Smooth muscle cell (in vitro differentiated cells): Measurements from ENCODE around the gene GSTA4. TPM values are rescaled to one million over a fixed set of nuclear protein-coding genes. Genes with fewer than 3 reads are reported as not detected.

ENCODE experiments used
- DNase-seq: peaks from one replicate; lab custom pipeline; 2025; ENCODE audit not compliant: unreplicated experiment; lab: John Stamatoyannopoulos, UW
- H2AFZ ChIP-seq: fragments of 200-600 bp; sonication (generic); 2 replicates; pipeline ENCODE4 v1.6.0; 2016; ENCODE audit warnings: antibody characterized with exemption, low read depth, mild to moderate bottlenecking
- H3F3A ChIP-seq: fragments of 200-600 bp; sonication (generic); 2 replicates; pipeline ENCODE4 v1.6.0; 2017; ENCODE audit warnings: antibody characterized with exemption, low read depth
- H3K27ac ChIP-seq: fragments of 200-600 bp; sonication (generic); 2 replicates; pipeline ENCODE4 v1.5.1; 2016; ENCODE audit warnings: low read depth, mild to moderate bottlenecking
- H3K27me3 ChIP-seq: fragments of 200-600 bp; sonication (generic); 2 replicates; pipeline ENCODE4 v1.6.1; 2016; ENCODE audit warnings: low read depth, mild to moderate bottlenecking
- H3K36me3 ChIP-seq: fragments of 200-600 bp; sonication (generic); 2 replicates; pipeline ENCODE4 v1.5.1; 2016; ENCODE audit warnings: low read depth
- H3K4me1 ChIP-seq: fragments of 200-600 bp; sonication (generic); 2 replicates; pipeline ENCODE4 v1.5.1; 2016; ENCODE audit warnings: low read depth
- H3K4me2 ChIP-seq: fragments of 200-600 bp; sonication (generic); 2 replicates; pipeline ENCODE4 v1.6.0; 2016; ENCODE audit warnings: mild to moderate bottlenecking
- H3K4me3 ChIP-seq: fragments of 200-600 bp; sonication (generic); 2 replicates; pipeline ENCODE4 v1.5.1; 2016; ENCODE audit warnings: mild to moderate bottlenecking
- H3K79me2 ChIP-seq: fragments of 200-600 bp; sonication (generic); 2 replicates; pipeline ENCODE4 v1.6.0; 2016; ENCODE audit warnings: low read depth, mild to moderate bottlenecking
- H3K9ac ChIP-seq: fragments of 200-600 bp; sonication (generic); 2 replicates; pipeline ENCODE4 v1.6.0; 2016; ENCODE audit warnings: low read depth
- H3K9me3 ChIP-seq: fragments of 200-600 bp; sonication (generic); replicated peaks from 2 replicates; pipeline ENCODE4 v1.5.1; 2016; ENCODE audit warnings: low read depth
- H4K20me1 ChIP-seq: fragments of 200-600 bp; sonication (generic); 2 replicates; pipeline ENCODE4 v1.6.0; 2016; ENCODE audit warnings: low read depth
- WGBS: methylation state at CpG from one replicate; pipeline ENCODE4 v1.1.7; 2016; ENCODE audit warnings: low lambda C conversion rate; 5-methylcytosine and 5-hydroxymethylcytosine counted together
- polyA plus RNA-seq: library from polyadenylated mRNA; unstranded; fragments of >200 nt; fragmentation: Nextera tagmentation; extraction: Ambion mirVana; gene quantifications from 2 replicates; pipeline ENCODE4 v1.2.1, GENCODE V29; 2016
- total RNA-seq: library from RNA; depleted of rRNA; stranded (reverse); fragments of >200 nt; gene quantifications from 2 replicates; pipeline ENCODE4 v1.2.3, GENCODE V29; 2014
- TF ChIP-seq, protein P1 (sequence below): fragments of 200-600 bp; sonication (generic); IDR thresholded peaks from 2 replicates; pipeline ENCODE4 v1.5.1; 2017; ENCODE audit warnings: borderline replicate concordance, mild to moderate bottlenecking, antibody characterized with exemption; ENCODE audit not compliant: insufficient read depth, poor library complexity, severe bottlenecking

Gene GSTA4
- total and polyA plus RNA-seq, 2 experiments from 2014 or later: 60.2 to 62.6 TPM

DNA sequence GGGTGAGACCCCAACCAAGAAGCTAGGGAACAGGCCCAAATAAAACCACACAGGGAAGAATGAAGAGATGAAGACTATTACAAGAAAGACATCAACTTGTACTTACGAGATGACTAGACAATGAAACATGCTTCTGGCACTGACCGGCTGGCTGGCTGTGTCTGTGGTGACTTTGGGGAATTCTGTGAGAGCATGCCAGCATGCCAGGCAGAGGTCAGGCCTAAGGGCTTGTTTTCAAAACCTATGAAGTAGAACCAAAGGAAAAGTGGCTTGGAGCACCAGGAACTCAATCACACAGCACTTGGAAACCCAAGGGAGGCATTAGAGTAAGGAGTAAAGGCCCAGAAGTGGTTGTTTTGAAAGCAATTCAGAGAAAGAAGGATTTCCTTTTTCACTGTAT lies 57.2 kb downstream of the GSTA4 start:
- Histone ChIP-seq H2AFZ (no peak overlapping the region), H3K9me3 (no peaks in the 10 kb centered on the region), H3K79me2 (no peaks in the 10 kb centered on the region), H3K9ac (no peak overlapping the region), H3K4me2 (no peak overlapping the region), H3K27ac (no peak overlapping the region), H3K4me3 (no peak overlapping the region), H3F3A (no peaks in the 10 kb centered on the region), H3K27me3 (no peaks in the 10 kb centered on the region), H3K4me1 (no peaks in the 10 kb centered on the region), H3K36me3 (no peaks in the 10 kb centered on the region), H4K20me1 (no peaks in the 10 kb centered on the region)
- TF ChIP-seq, protein P1, sequence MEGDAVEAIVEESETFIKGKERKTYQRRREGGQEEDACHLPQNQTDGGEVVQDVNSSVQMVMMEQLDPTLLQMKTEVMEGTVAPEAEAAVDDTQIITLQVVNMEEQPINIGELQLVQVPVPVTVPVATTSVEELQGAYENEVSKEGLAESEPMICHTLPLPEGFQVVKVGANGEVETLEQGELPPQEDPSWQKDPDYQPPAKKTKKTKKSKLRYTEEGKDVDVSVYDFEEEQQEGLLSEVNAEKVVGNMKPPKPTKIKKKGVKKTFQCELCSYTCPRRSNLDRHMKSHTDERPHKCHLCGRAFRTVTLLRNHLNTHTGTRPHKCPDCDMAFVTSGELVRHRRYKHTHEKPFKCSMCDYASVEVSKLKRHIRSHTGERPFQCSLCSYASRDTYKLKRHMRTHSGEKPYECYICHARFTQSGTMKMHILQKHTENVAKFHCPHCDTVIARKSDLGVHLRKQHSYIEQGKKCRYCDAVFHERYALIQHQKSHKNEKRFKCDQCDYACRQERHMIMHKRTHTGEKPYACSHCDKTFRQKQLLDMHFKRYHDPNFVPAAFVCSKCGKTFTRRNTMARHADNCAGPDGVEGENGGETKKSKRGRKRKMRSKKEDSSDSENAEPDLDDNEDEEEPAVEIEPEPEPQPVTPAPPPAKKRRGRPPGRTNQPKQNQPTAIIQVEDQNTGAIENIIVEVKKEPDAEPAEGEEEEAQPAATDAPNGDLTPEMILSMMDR: no peak
- no peak for DNase-seq
- WGBS: 96% methylated on average over 2 of the region's 2 CpGs

DNA sequence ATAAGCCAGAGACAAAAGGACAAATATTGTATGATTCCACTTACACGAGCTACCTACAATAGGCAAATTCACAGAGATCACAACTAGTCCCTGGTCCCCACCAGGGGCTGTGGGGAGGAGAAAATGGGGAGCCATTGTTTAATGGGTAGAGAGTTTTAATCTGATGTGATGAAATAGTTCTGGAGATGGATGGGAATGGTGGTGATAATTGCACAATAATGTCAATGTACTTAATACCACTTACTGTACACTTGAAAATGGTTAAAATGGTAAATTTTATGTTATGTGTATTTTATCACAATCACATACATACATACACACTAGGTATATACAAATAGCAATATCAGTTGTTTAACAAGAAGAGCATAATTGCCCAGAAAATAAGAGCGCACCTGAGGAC lies 61.3 kb downstream of the GSTA4 start:
- DNase-seq: no peak
- H3F3A ChIP-seq: no peaks in the 10 kb centered on the region

DNA sequence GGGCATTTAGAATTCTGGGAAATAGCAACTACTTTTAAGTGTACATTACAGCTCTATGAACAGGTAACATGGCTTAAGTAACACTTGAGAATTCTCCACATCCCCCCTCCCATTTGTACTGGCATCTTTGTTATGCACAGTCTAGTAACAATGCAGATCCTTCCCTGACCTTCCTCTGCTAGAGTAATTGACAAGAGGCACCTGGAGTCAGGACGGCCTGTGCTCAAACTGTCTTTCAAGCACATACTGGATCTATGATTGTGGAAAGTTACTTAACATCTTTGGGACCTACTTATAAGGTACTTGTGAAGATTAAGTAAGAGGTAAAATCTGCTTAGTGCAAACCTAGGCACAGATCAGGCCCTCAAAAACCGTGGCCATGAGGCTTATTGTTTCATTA lies 63.7 kb downstream of the GSTA4 start:
- H3K9me3 ChIP-seq: no peaks in the 10 kb centered on the region
- peaks cover 12% of the 10 kb centered on the region for H3F3A ChIP-seq
- no peak overlapping the region for H3K4me2 ChIP-seq
- H3K36me3 ChIP-seq: no peaks in the 10 kb centered on the region
- no peak for DNase-seq
- H3K27me3 ChIP-seq: no peaks in the 10 kb centered on the region
- 86% methylated on average over 2 of the region's 2 CpGs for WGBS
- TF ChIP-seq, protein P1: no peak
- no peaks in the 10 kb centered on the region for H4K20me1 ChIP-seq
- H3K4me3 ChIP-seq: no peak overlapping the region
- H3K4me1 ChIP-seq: peaks cover 5% of the 10 kb centered on the region
- H3K9ac ChIP-seq: no peak overlapping the region
- no peaks in the 10 kb centered on the region for H3K79me2 ChIP-seq
- peak overlapping the region; percentile 63 for H2AFZ ChIP-seq
- no peak overlapping the region for H3K27ac ChIP-seq

More for the DNA sequence above, 61.3 kb downstream of the GSTA4 start:
- H3K9me3 ChIP-seq: no peaks in the 10 kb centered on the region
- TF ChIP-seq, protein P1: no peak
- no peak overlapping the region for H3K4me3 ChIP-seq
- H3K27me3 ChIP-seq: no peaks in the 10 kb centered on the region
- WGBS: 88% methylated on average over 2 of the region's 2 CpGs
- no peaks in the 10 kb centered on the region for H3K4me1 ChIP-seq
- no peaks in the 10 kb centered on the region for H3K79me2 ChIP-seq
- H2AFZ ChIP-seq: no peak overlapping the region
- no peaks in the 10 kb centered on the region for H4K20me1 ChIP-seq
- H3K27ac ChIP-seq: no peak overlapping the region
- H3K36me3 ChIP-seq: no peaks in the 10 kb centered on the region
- H3K9ac ChIP-seq: no peak overlapping the region
- H3K4me2 ChIP-seq: no peak overlapping the region
